Measurements from ENCODE around the gene ADAMTSL2.

DNA sequence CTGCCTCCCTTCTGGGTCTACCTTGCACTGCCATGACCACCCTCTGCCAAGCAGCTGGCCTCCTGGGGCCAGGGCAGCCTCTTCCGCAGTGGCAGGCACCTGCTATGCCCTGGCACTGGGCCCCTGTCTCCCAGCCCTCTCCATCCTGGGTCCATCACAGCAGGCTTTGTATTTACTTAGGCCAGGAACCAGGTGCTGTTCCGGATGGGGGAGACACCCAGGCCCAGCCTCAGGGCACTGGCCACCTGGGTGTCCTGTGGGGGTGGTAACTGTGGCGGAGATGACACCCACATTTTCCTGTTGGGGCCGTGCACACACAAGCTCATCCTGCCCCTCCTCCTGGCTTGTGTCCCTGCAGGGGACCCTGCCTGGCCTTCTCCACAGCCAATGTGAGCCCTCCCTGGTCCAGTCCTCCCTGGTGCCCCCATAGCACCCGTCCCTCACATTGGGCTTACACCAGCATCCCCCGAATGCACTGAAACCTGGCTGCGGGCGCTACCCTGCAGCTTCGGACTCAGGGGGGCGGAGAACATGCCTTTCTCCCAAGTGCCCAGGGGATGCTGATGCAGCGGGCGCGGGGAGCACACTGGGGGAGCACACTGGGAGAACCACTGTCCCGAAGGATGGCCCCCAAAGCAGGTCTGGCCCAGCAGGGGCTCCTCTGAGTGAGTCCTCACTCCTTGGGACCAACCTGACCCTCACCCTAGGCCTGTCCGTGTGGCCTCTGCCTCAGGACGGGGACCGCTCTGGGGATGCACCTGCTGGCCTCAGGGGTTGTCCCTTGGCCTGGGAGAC lies 56.8 kb downstream of the ADAMTSL2 start:
- no peak for TF ChIP-seq CTCF (IDR thresholded peaks at IDR 0.05)
- no peak for TF ChIP-seq POLR2AphosphoS5 (IDR thresholded peaks at IDR 0.05; ENCODE audit: insufficient read depth in 1 of 2, low read depth in 1 of 2)

All from vagina (tissue), 2 donors.